HG02610 (cell line): Measurements from ENCODE around the gene TRPC3.
"Not testable (repeated sequence)": the region's sequence is repeated elsewhere in the genome, so short reads cannot be mapped to it uniquely, and the experiment has no call there.

Experiments
- ATAC-seq: cut with Tn5 transposase; IDR thresholded peaks from one replicate; pipeline ENCODE4 v1.9.1; 2021; ENCODE audit warnings: mild to moderate bottlenecking, moderate library complexity; ENCODE audit not compliant: unreplicated experiment

TRPC3 gene

GRCh38 chr4:121950212-121950679 lies 1.6 kb downstream of the TRPC3 start:
- peak; percentile 88 for ATAC-seq

- no peak for ATAC-seq
These were observed 5.2 kb downstream of the TRPC3 start for GRCh38 chr4:121946644-121947043.

GRCh38 chr4:121943941-121944340 lies 7.9 kb downstream of the TRPC3 start:
- ATAC-seq = no peak

GRCh38 chr4:121939690-121940089 lies 12.2 kb downstream of the TRPC3 start:
- ATAC-seq = no peak

GRCh38 chr4:121938282-121939092 lies 13.4 kb downstream of the TRPC3 start:
- ATAC-seq = no peak

GRCh38 chr4:121936101-121936500 lies 15.8 kb downstream of the TRPC3 start:
- ATAC-seq = no peak

- no peak for ATAC-seq
These were observed 17.2 kb downstream of the TRPC3 start for GRCh38 chr4:121934635-121935034.

- no peak for ATAC-seq
These were observed 19.5 kb downstream of the TRPC3 start for GRCh38 chr4:121932212-121932974.

GRCh38 chr4:121930304-121930703 lies 21.6 kb downstream of the TRPC3 start:
- no peak for ATAC-seq

- ATAC-seq = no peak
These were observed 23.9 kb downstream of the TRPC3 start for GRCh38 chr4:121927948-121928347.

GRCh38 chr4:121926490-121926889 lies 25.4 kb downstream of the TRPC3 start:
- not testable (repeated sequence) for ATAC-seq

- no peak for ATAC-seq
These were observed 28.6 kb downstream of the TRPC3 start for GRCh38 chr4:121923306-121923705.

GRCh38 chr4:121913667-121914066 lies 38.2 kb downstream of the TRPC3 start:
- ATAC-seq = no peak

- no peak for ATAC-seq
These were observed 43.5 kb downstream of the TRPC3 start for GRCh38 chr4:121908346-121908745.

GRCh38 chr4:121900132-121900983 lies 51.5 kb downstream of the TRPC3 start:
- ATAC-seq = peak; percentile 85

GRCh38 chr4:121898150-121898549 lies 53.7 kb downstream of the TRPC3 start:
- ATAC-seq = peak; percentile 45

GRCh38 chr4:121888134-121888533 lies 63.7 kb downstream of the TRPC3 start:
- no peak for ATAC-seq

GRCh38 chr4:121885115-121885514 lies 66.7 kb downstream of the TRPC3 start:
- no peak for ATAC-seq

- ATAC-seq = no peak
These were observed 70.7 kb downstream of the TRPC3 start for GRCh38 chr4:121881158-121881557.

- ATAC-seq = no peak
These were observed 72.7 kb downstream of the TRPC3 start for GRCh38 chr4:121879135-121879534.
